ENCODE data around the gene THADA. TPM values are rescaled to one million over a fixed set of nuclear protein-coding genes. Genes with fewer than 3 reads are reported as not detected.

The THADA gene
- total and polyA plus RNA-seq, 7 experiments from 2014 or later = 11.7 to 43.0 (median 39.6) TPM

DNA sequence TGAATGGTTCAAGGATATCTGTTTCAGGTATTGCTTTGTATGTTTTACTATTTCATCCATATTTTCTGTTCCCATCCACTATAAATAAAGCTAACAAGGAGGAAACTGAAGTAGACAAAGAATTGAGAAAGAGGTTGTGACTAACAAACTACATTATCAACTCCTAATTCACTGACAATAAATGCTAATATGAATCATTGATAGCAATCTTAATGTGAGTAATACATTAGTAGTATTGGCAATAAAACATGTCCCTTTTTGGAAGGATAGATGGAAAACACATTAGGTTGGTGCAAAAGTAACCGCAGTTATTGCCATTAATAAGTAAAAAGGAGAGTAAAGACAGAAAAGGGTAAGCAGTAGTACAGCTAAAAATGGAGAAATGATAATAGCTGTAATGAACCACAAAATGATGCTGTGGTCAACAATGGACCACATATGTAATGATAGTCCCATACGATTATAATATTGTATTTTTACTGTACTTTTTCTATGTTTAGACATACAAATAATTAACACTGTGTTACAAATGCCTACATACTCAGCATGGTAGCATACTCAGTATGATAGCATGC is 104.7 kb downstream of the THADA start:
- Histone ChIP-seq H3K4me1 (ENCODE audit: control insufficient read depth in 2 of 2, insufficient read depth in 2 of 2, low read length in 2 of 2) (no peaks in the 10 kb centered on the region), H3K4me3 (ENCODE audit: low read length) (no peak overlapping the region), H3K9me3 (ENCODE audit: control insufficient read depth in 2 of 3, low read length in 3 of 3) (no peaks in the 10 kb centered on the region), H3K36me3 (ENCODE audit: control insufficient read depth in 2 of 3, insufficient read depth in 3 of 3, low read length in 3 of 3) (peaks cover 0 to 2% (median 0%) of the 10 kb centered on the region in 3 experiments), H3K27ac (ENCODE audit: low read depth, low read length) (no peak overlapping the region), H3K27me3 (ENCODE audit: control insufficient read depth in 2 of 2, insufficient read depth in 2 of 2, low read length in 2 of 2) (no peaks in the 10 kb centered on the region)
- Mint-ChIP-seq H3K36me3 (peaks cover 3 to 20% (median 8%) of the 10 kb centered on the region in 5 donors), H3K27ac (no peak overlapping the region), H3K27me3 (no peaks in the 10 kb centered on the region), H3K9me3 (no peaks in the 10 kb centered on the region), H3K4me1 (peaks cover 0 to 4% (median 0%) of the 10 kb centered on the region in 7 donors), H3K4me3 (no peak overlapping the region)
- DNase-seq (no peak), ATAC-seq (no peak)
- CTCF ChIA-PET = interaction anchor here (1.9 to 3.9 kb wide), 2 partner anchors 7 to 10 kb away, joined by 6 to 13 read pairs; no protein-coding TSS in a partner anchor
- intact Hi-C loops (cut with micrococcal nuclease) = no loop called here
- POLR2A ChIA-PET = interaction anchor here (0.8 kb wide), 1 partner anchor 105 kb away, joined by 3 read pairs; the partner anchor contains the start of gene THADA

DNA sequence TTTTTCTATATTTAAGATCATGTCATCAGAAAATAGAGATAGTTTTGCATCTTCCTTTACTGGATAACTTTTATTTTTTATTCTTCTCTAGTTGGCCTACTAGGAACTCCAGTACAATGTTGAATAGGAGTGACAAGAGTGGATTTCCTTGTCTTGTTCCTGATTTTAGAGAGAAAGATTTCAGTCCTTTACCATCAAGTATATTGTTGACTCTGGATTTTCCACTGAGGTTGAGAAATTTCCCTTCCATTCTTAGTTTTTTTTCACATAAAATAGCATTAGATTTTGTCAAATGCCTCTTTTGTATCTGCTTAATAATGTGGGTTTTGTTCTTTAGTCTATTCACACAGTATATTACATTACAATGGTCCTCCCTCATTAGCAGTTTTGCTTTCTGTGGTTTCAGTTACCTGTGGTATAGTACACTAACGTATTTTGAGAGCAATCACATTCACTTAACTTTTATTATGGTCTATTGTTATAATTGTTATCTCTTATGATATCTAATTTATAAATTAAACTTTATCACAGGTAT is 105.5 kb downstream of the THADA start:
- ATAC-seq (no peak), DNase-seq (no peak)
- peaks cover 0 to 4% (median 0%) of the 10 kb centered on the region in 7 donors for H3K4me1 Mint-ChIP-seq
- intact Hi-C loops (cut with micrococcal nuclease) = no loop called here
- CTCF ChIA-PET = no interaction called here
- H3K27me3 ChIP-seq (ENCODE audit: control insufficient read depth in 2 of 2, insufficient read depth in 2 of 2, low read length in 2 of 2) = no peaks in the 10 kb centered on the region
- no peak overlapping the region for H3K27ac ChIP-seq (ENCODE audit: low read depth, low read length)
- no peaks in the 10 kb centered on the region for H3K27me3 Mint-ChIP-seq
- no peak overlapping the region for H3K27ac Mint-ChIP-seq
- POLR2A ChIA-PET = no interaction called here
- no peak overlapping the region for H3K4me3 ChIP-seq (ENCODE audit: low read length)
- H3K4me1 ChIP-seq (ENCODE audit: control insufficient read depth in 2 of 2, insufficient read depth in 2 of 2, low read length in 2 of 2) = no peaks in the 10 kb centered on the region
- H3K36me3 ChIP-seq (ENCODE audit: control insufficient read depth in 2 of 3, insufficient read depth in 3 of 3, low read length in 3 of 3) = peaks cover 0 to 2% (median 0%) of the 10 kb centered on the region in 3 experiments
- no peaks in the 10 kb centered on the region for H3K9me3 ChIP-seq (ENCODE audit: control insufficient read depth in 2 of 3, low read length in 3 of 3)
- H3K4me3 Mint-ChIP-seq = no peak overlapping the region
- no peaks in the 10 kb centered on the region for H3K9me3 Mint-ChIP-seq
- H3K36me3 Mint-ChIP-seq = peaks cover 0 to 14% (median 8%) of the 10 kb centered on the region in 5 donors

DNA sequence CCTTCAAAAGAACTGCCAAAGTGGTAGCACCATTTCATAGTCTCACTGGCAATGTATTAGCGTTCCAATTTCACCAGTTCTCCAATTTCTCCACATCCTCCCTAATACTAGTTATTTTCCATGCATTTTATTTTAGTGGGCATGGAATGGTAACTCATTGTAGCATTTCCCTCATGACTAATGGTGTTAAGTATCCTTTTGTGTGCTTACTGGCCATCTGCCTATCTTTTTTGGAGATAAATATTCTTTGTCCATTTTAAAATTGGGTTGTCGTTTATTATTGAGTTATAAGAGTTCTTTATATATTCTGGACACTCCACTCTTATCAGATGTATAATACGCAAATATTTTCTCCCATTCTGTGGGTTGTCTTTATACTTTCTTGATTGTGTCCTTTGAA is 107.1 kb downstream of the THADA start:
- POLR2A ChIA-PET = interaction anchor here (0.9 kb wide), 1 partner anchor 17 kb away, joined by 3 read pairs; no protein-coding TSS in a partner anchor
- CTCF ChIA-PET = interaction anchor here (0.9 to 1.6 kb wide), 2 partner anchors 514 to 542 kb away, joined by 3 to 4 read pairs; no protein-coding TSS in a partner anchor
- H3K27ac Mint-ChIP-seq = no peak overlapping the region
- no peaks in the 10 kb centered on the region for H3K9me3 Mint-ChIP-seq
- Histone ChIP-seq H3K4me3 (ENCODE audit: low read length) (no peak overlapping the region), H3K36me3 (ENCODE audit: control insufficient read depth in 2 of 3, insufficient read depth in 3 of 3, low read length in 3 of 3) (peaks cover 0 to 2% (median 0%) of the 10 kb centered on the region in 3 experiments), H3K27me3 (ENCODE audit: control insufficient read depth in 2 of 2, insufficient read depth in 2 of 2, low read length in 2 of 2) (no peaks in the 10 kb centered on the region), H3K4me1 (ENCODE audit: control insufficient read depth in 2 of 2, insufficient read depth in 2 of 2, low read length in 2 of 2) (peaks cover 0 to 14% of the 10 kb centered on the region in 2 donors), H3K27ac (ENCODE audit: low read depth, low read length) (no peak overlapping the region), H3K9me3 (ENCODE audit: control insufficient read depth in 2 of 3, low read length in 3 of 3) (no peaks in the 10 kb centered on the region)
- no peaks in the 10 kb centered on the region for H3K27me3 Mint-ChIP-seq
- intact Hi-C loops (cut with micrococcal nuclease) = no loop called here
- H3K36me3 Mint-ChIP-seq = peaks cover 0 to 8% (median 6%) of the 10 kb centered on the region in 5 donors
- no peak for ATAC-seq
- H3K4me1 Mint-ChIP-seq = peaks cover 0 to 8% (median 0%) of the 10 kb centered on the region in 7 donors
- H3K4me3 Mint-ChIP-seq = no peak overlapping the region
- no peak for DNase-seq

DNA sequence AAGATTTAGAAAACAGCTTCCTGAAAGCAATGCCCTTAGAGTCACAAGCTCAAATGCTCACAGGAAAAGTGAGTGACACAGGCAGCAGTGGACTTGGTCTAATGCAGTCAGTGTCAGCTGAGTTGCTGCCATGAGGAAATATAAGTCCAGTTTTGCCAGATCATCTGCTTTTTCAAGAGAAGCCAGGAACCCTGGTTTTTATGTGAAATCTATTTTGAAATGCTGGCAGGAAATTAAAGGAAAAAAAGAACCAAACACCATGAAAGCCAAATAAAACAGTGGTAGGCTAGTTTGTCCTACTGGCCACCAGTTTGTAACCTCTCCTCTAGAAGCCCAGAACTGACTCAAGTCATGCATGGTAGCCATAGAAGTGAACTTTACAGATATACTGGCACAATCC is 109.2 kb downstream of the THADA start:
- peaks cover 0 to 3% (median 0%) of the 10 kb centered on the region in 3 experiments for H3K36me3 ChIP-seq (ENCODE audit: control insufficient read depth in 2 of 3, insufficient read depth in 3 of 3, low read length in 3 of 3)
- no peak for DNase-seq

DNA sequence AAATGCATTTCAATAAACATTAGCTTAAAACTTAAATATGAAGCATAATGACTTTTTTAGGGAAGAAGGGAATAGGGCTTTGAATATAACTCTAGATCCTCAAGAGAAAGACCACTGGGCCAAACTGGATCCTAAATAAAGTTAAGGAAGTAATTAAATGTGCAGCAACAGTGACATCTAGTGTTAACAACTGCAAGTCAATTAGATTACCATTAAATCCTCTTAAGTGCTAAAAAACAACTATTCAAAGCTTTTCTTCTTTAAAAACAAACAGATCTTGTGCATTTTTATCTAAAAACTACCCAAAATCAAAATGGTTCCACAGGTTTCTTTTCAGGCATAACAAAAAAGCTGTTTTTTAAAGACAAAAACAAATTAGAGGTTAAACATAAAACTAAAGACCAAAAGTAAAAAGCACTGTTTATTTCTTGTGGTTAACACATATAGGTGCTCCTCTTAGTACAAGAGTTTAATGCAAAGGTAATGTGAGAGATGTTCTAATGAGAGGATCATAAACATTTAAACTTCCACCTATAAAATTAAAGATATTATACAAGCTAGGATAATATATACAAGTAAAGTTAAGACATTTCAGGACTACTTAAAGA is 111.4 kb downstream of the THADA start:
- peaks cover 0 to 12% (median 0%) of the 10 kb centered on the region in 3 experiments for H3K36me3 ChIP-seq (ENCODE audit: control insufficient read depth in 2 of 3, insufficient read depth in 3 of 3, low read length in 3 of 3)
- H3K4me3 Mint-ChIP-seq = no peak overlapping the region
- no peaks in the 10 kb centered on the region for H3K27me3 ChIP-seq (ENCODE audit: control insufficient read depth in 2 of 2, insufficient read depth in 2 of 2, low read length in 2 of 2)
- peaks cover 0 to 15% (median 0%) of the 10 kb centered on the region in 7 donors for H3K4me1 Mint-ChIP-seq
- ChIA-PET CTCF (interaction anchor here (0.6 to 3.3 kb wide), 22 partner anchors 9 to 991 kb away, joined by 3 to 57 read pairs (median 3); no protein-coding TSS in a partner anchor), POLR2A (interaction anchor here (0.9 to 1.3 kb wide), 3 partner anchors 266 to 537 kb away, joined by 3 to 4 read pairs (median 3); no protein-coding TSS in a partner anchor)
- no peaks in the 10 kb centered on the region for H3K9me3 Mint-ChIP-seq
- peaks cover 5 to 23% (median 9%) of the 10 kb centered on the region in 5 donors for H3K36me3 Mint-ChIP-seq
- peak; percentile 58 for ATAC-seq
- DNase-seq = peak in 7 of 9 donors; percentile 15 to 56 (median 47)
- H3K27me3 Mint-ChIP-seq = no peaks in the 10 kb centered on the region
- intact Hi-C loops (cut with micrococcal nuclease) = loop anchor here (1.0 to 5.0 kb wide), 11 partner anchors 58 to 657 kb away; no protein-coding TSS in a partner anchor
- H3K27ac Mint-ChIP-seq = no peak overlapping the region
- no peak overlapping the region for H3K27ac ChIP-seq (ENCODE audit: low read depth, low read length)
- no peak overlapping the region for H3K4me3 ChIP-seq (ENCODE audit: low read length)
- peaks cover 0 to 21% of the 10 kb centered on the region in 2 donors for H3K4me1 ChIP-seq (ENCODE audit: control insufficient read depth in 2 of 2, insufficient read depth in 2 of 2, low read length in 2 of 2)
- no peaks in the 10 kb centered on the region for H3K9me3 ChIP-seq (ENCODE audit: control insufficient read depth in 2 of 3, low read length in 3 of 3)

More for the DNA sequence above, 109.2 kb downstream of the THADA start:
- H3K4me3 ChIP-seq (ENCODE audit: low read length) = no peak overlapping the region
- POLR2A ChIA-PET = no interaction called here
- intact Hi-C loops (cut with micrococcal nuclease) = no loop called here
- H3K36me3 Mint-ChIP-seq = peaks cover 0 to 11% (median 4%) of the 10 kb centered on the region in 5 donors
- H3K27ac Mint-ChIP-seq = peak overlapping the region in 6 of 9 donors; percentile 2 to 46 (median 42)
- H3K27ac ChIP-seq (ENCODE audit: low read depth, low read length) = no peak overlapping the region
- H3K9me3 ChIP-seq (ENCODE audit: control insufficient read depth in 2 of 3, low read length in 3 of 3) = no peaks in the 10 kb centered on the region
- no peaks in the 10 kb centered on the region for H3K27me3 Mint-ChIP-seq
- H3K27me3 ChIP-seq (ENCODE audit: control insufficient read depth in 2 of 2, insufficient read depth in 2 of 2, low read length in 2 of 2) = no peaks in the 10 kb centered on the region
- no peaks in the 10 kb centered on the region for H3K9me3 Mint-ChIP-seq
- no peak overlapping the region for H3K4me3 Mint-ChIP-seq
- ATAC-seq = peak; percentile 41
- H3K4me1 ChIP-seq (ENCODE audit: control insufficient read depth in 2 of 2, insufficient read depth in 2 of 2, low read length in 2 of 2) = peaks cover 0 to 21% of the 10 kb centered on the region in 2 donors
- CTCF ChIA-PET = no interaction called here
- H3K4me1 Mint-ChIP-seq = peaks cover 0 to 15% (median 0%) of the 10 kb centered on the region in 7 donors

DNA sequence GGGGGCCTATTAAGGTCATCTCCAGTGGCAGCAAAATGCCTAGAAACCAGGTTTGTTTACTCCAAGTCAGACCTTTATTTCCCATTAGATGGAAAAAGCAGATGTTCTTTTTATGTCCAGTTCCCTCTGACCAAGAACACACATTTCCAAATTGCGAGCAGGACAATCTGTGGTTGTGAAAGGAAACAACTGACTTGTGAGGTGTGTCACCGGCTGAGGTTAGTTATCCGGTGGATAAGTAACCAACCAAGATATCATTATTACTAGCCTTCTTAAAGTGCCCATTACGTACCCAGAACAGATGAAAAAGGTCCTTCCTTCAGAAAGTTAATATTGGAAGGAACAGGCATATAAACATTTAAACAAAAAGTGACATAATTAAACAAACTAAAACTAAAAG is 112.9 kb downstream of the THADA start:
- DNase-seq = no peak
- H3K4me3 Mint-ChIP-seq = no peak overlapping the region
- no peak overlapping the region for H3K4me3 ChIP-seq (ENCODE audit: low read length)

More for the DNA sequence above, 112.9 kb downstream of the THADA start:
- intact Hi-C loops (cut with micrococcal nuclease) = loop anchor here in 1 of 2 donors (5.0 kb wide), 1 partner anchor 656 kb away; no protein-coding TSS in a partner anchor
- peaks cover 0 to 12% (median 0%) of the 10 kb centered on the region in 3 experiments for H3K36me3 ChIP-seq (ENCODE audit: control insufficient read depth in 2 of 3, insufficient read depth in 3 of 3, low read length in 3 of 3)
- ChIA-PET POLR2A (no interaction called here), CTCF (interaction anchor here (0.9 to 3.3 kb wide), 7 partner anchors 10 to 623 kb away, joined by 3 to 57 read pairs (median 13); no protein-coding TSS in a partner anchor)
- no peaks in the 10 kb centered on the region for H3K9me3 Mint-ChIP-seq
- no peak overlapping the region for H3K27ac ChIP-seq (ENCODE audit: low read depth, low read length)
- no peak overlapping the region for H3K27ac Mint-ChIP-seq
- H3K27me3 Mint-ChIP-seq = no peaks in the 10 kb centered on the region
- no peaks in the 10 kb centered on the region for H3K27me3 ChIP-seq (ENCODE audit: control insufficient read depth in 2 of 2, insufficient read depth in 2 of 2, low read length in 2 of 2)
- H3K4me1 ChIP-seq (ENCODE audit: control insufficient read depth in 2 of 2, insufficient read depth in 2 of 2, low read length in 2 of 2) = peaks cover 0 to 21% of the 10 kb centered on the region in 2 donors
- ATAC-seq = peak; percentile 31
- no peaks in the 10 kb centered on the region for H3K9me3 ChIP-seq (ENCODE audit: control insufficient read depth in 2 of 3, low read length in 3 of 3)
- H3K36me3 Mint-ChIP-seq = peaks cover 5 to 23% (median 9%) of the 10 kb centered on the region in 5 donors
- H3K4me1 Mint-ChIP-seq = peaks cover 0 to 15% (median 0%) of the 10 kb centered on the region in 7 donors
